GM21723 (cell line): ENCODE data around the gene MCRS1.

ENCODE experiments used
- ATAC-seq: cut with Tn5 transposase; IDR thresholded peaks from one replicate; pipeline ENCODE4 v1.9.1; 2021; ENCODE audit warnings: mild to moderate bottlenecking, moderate library complexity; ENCODE audit not compliant: unreplicated experiment

MCRS1 gene

DNA sequence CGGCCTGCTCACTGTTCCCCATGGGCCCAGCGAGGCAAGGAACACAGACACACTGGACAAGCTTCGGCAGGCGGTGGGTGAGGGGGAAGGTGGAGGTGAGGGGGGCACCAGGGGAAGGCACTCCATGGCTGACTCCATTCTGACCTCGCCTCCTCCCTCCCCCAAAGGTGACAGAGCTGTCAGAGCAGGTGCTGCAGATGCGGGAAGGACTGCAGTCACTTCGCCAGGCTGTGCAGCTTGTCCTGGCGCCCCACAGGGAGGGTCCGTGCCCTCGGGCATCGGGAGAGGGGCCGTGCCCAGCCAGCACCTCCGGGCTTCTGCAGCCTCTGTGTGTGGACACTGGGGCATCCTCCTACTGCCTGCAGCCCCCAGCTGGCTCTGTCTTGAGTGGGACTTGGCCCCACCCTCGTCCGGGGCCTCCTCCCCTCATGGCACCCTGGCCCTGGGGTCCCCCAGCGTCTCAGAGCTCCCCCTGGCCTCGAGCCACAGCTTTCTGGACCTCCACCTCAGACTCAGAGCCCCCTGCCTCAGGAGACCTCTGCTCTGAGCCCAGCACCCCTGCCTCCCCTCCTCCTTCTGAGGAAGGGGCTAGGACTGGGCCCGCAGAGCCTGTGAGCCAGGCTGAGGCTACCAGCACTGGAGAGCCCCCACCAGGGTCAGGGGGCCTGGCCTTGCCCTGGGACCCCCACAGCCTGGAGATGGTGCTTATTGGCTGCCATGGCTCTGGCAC is 10.6 kb downstream of the MCRS1 start:
- no peak for ATAC-seq

DNA sequence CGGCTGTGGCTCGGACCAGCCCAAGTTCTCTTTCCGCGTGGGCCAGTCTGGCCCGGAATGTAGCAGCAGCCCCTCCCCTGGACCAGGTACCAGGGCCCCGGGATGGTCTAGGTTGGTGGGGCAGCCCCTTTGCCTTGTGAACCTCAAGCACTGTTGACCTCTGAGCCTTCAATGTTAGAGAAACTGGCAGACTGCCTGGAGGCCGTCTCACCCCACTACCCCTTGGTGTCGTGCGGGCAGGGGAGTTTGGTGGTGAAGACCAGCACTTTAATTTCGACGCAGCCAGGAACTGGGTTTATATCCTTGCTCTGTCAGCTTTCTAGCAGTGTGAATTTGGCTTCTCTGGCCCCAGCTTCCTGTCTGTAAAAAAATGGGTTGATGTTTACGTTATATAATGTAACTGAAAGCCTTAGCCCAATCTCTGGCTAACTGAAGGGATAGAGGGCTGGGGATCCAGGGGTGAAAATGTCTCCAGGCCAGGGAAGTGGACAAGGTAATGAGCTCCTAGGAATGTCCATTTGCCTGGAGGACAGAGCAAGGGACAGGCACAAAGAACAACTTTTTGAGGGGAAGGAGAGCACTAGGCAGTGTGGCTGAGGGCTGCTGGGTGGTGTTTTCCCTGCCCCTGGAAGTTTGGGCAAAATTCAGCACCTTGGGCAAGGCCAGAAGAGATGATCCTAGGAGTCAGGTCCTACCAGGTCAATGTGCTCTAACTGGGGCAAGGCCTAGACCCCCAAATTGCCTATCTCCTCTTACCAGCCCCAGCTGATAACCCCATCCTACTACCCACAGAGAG is 11.4 kb downstream of the MCRS1 start:
- no peak for ATAC-seq

DNA sequence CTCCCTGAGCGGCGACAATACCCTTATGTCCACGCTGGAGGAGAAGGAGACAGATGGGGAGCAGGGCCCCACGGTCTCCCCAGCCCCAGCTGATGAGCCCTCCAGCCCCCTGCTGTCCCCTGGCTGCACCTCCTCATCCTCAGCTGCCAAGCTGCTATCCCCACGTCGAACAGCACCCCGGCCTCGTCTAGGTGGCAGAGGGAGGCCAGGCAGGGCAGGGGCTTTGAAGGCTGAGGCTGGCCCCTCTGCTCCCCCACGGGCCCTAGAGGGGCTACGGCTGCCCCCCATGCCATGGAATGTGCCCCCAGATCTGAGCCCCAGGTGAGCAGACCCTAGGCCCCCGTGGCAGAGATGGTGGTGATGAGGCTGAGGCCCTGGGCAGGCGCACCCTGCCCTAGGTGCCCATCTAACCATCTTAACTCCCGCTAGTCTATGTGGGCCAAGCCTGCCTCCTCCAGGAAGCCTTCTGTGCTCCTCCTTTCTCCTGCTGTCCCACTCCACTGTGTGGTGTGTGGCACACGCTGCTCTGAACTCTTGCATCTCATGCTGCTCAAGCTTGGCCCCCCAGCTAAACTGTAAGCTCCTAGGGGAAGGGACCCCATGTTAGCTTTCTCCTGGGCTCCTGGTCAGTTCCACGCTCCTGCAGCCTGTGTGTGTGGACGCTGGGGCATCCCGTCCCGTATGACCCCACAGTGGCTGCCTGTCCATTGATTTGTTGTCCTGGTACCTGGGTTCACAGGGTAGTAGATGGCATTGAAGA is 12.1 kb downstream of the MCRS1 start:
- no peak for ATAC-seq

DNA sequence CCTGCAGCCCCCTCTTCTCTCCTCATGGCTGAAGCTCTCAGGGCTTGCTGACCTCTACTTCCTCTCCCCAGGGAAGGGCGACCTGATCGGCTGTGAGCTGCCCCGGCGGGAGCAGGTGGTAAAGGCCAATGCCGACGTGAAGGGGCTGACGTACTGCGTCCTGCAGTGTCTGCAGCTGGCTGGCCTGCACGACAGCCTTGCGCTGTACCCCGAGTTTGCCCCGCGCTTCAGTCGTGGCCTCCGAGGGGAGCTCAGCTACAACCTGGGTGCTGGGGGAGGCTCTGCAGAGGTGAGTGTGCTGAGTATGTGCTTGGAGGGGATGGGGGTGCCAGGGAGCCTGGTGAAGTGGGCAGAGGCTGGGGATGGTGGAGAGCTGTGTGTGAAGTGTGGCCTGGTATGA is 13.7 kb downstream of the MCRS1 start:
- ATAC-seq: no peak

GRCh38 chr12:49553512-49554088 is 14.3 kb downstream of the MCRS1 start:
- peak; percentile 49 for ATAC-seq

- no peak for ATAC-seq
Measured at GRCh38 chr12:49552899-49553298, 15.0 kb downstream of the MCRS1 start.

GRCh38 chr12:49552425-49552824 is 15.5 kb downstream of the MCRS1 start:
- no peak for ATAC-seq

DNA sequence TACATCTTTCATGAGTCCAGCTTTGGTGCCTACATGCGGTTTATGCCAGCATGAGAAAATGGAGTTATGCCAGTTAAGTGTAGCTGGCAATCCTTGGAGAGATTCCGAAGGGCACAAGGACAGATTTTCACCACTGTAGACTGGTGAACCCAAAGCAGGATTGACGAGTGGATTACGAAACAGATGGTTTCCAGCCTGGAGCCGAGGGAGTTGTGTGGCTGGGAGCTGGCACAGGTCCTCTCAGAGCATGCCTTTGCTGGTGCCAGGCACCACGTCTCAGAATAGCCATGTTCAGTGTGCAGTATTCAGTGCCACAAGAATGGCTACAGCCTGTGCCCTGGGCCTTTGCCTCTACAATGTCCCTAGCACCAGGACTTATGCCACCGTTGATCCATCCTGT is 15.9 kb downstream of the MCRS1 start:
- no peak for ATAC-seq

GRCh38 chr12:49550693-49551252 is 17.2 kb downstream of the MCRS1 start:
- no peak for ATAC-seq

- ATAC-seq: no peak
Measured at GRCh38 chr12:49549735-49550692, 17.9 kb downstream of the MCRS1 start.

GRCh38 chr12:49548822-49549648 is 18.9 kb downstream of the MCRS1 start:
- ATAC-seq: no peak

- ATAC-seq: no peak
Measured at GRCh38 chr12:49548481-49548821, 19.5 kb downstream of the MCRS1 start.

- no peak for ATAC-seq
Measured at GRCh38 chr12:49547090-49547690, 20.8 kb downstream of the MCRS1 start.

DNA sequence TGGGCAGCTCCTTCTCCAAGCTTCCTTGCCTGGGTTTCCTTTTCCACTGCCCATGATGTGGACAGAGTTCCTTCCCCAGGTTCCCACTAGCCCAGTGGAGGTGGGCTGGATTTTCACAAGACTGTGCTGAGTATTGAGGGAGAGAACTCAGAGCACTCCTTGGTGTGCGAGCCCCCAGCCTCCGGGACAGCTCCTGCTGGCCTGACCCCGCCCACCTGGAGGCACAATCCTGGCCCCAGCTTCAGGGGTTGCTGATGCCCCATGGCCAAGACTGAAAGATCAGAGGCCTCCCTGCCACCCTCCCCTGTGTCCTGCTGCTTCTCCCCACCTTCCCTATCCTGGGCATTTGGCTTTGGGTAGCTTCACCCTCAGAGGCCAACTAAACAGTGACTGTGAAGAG is 21.5 kb downstream of the MCRS1 start:
- no peak for ATAC-seq

GRCh38 chr12:49545815-49546214 is 22.1 kb downstream of the MCRS1 start:
- no peak for ATAC-seq

GRCh38 chr12:49543914-49544815 is 23.8 kb downstream of the MCRS1 start:
- ATAC-seq: no peak

- ATAC-seq: no peak
Measured at GRCh38 chr12:49543221-49543913, 24.6 kb downstream of the MCRS1 start.
